GM12878 (cell line): ENCODE measurements around the gene TBKBP1. TPM values are rescaled to one million over a fixed set of nuclear protein-coding genes. Genes with fewer than 3 reads are reported as not detected.

Experiments
- CEBPZ ChIP-seq: fragments of 150-350 bp; IDR thresholded peaks from 2 replicates; pipeline ENCODE4 v1.6.1; 2016; ENCODE audit warnings: low read depth, low read length
- CHD4 ChIP-seq: fragments of 200-600 bp; sonication (generic); IDR thresholded peaks from 2 replicates; pipeline ENCODE4 v1.6.1; 2016; ENCODE audit warnings: mild to moderate bottlenecking
- DPF2 ChIP-seq: fragments of 450-650 bp; IDR thresholded peaks from 2 replicates; pipeline ENCODE4 v1.6.1; 2017; ENCODE audit warnings: mild to moderate bottlenecking
- FOXK2 ChIP-seq: fragments of 450-650 bp; IDR thresholded peaks from 2 replicates; pipeline ENCODE4 v1.6.1; 2017; ENCODE audit warnings: mild to moderate bottlenecking, moderate library complexity
- HDGF ChIP-seq: fragments of 450-650 bp; IDR thresholded peaks from 2 replicates; pipeline ENCODE4 v1.6.1; 2016; ENCODE audit warnings: antibody characterized with exemption
- IRF5 ChIP-seq: fragments of 450-650 bp; IDR thresholded peaks from 2 replicates; pipeline ENCODE4 v1.6.1; 2017; ENCODE audit warnings: borderline replicate concordance
- MEF2B ChIP-seq: fragments of 450-650 bp; IDR thresholded peaks from 2 replicates; pipeline ENCODE4 v1.6.1; 2018; ENCODE audit warnings: mild to moderate bottlenecking, moderate library complexity; ENCODE audit not compliant: partially characterized antibody, poor library complexity, severe bottlenecking
- MYC ChIP-seq: IDR thresholded peaks from 2 replicates; pipeline ENCODE4 v1.6.1; 2011; ENCODE audit warnings: mild to moderate bottlenecking, low read length, moderate library complexity, inconsistent platforms; ENCODE audit not compliant: insufficient read depth, insufficient replicate concordance, insufficient read length, severe bottlenecking
- PRDM15 ChIP-seq: fragments of 450-650 bp; formaldehyde crosslinking; IDR thresholded peaks from 2 replicates; pipeline ENCODE4 v1.4.0; 2020; ENCODE audit warnings: mild to moderate bottlenecking, moderate library complexity
- RELB ChIP-seq: fragments of 450-650 bp; IDR thresholded peaks from 2 replicates; pipeline ENCODE4 v1.6.1; 2017; ENCODE audit warnings: low read depth, mild to moderate bottlenecking, moderate library complexity
- SRF ChIP-seq, 2 experiments: IDR thresholded peaks; 2 replicates each; pipeline ENCODE4 v1.6.1; 2011; ENCODE audit warnings: low read depth in 2 of 2, low read length in 2 of 2, mild to moderate bottlenecking in 1 of 2, moderate library complexity in 1 of 2
- polyA plus RNA-seq, 11 experiments: library from polyadenylated mRNA; depleted of rRNA in 4 of 11; unstranded in 6 of 11; stranded (reverse) in 5 of 11; fragments of >200 nt; fragmentation: Nextera tagmentation in 4 of 11; fragmentation: Illumina TruSeq in 1 of 11; extraction: Ambion mirVana in 4 of 11; extraction: Trizol in 1 of 11; gene quantifications; 1 replicate in 1 of 11; 2 replicates in 10 of 11; pipeline versions ENCODE4 v1.2.1 to v1.2.3, GENCODE V29; 2011 to 2016; ENCODE audit warnings: inconsistent platforms in 2 of 11, missing spikeins in 2 of 11, low read depth in 1 of 11
- total RNA-seq, 4 experiments: library from RNA; depleted of rRNA in 3 of 4; stranded (reverse); fragments of >200 nt in 3 of 4; fragmentation: Illumina TruSeq in 1 of 4; extraction: Trizol in 1 of 4; gene quantifications; 2 replicates each; pipeline versions ENCODE4 v1.2.1 to v1.2.3, GENCODE V29; 2013 to 2021

The TBKBP1 gene
- total and polyA plus RNA-seq, 10 of the 15 experiments (the other 5 are each of a cell fraction or from before 2014, with no cell fraction given): 0.11 to 2.7 (median 0.74) TPM; not detected in 3

GRCh38 chr17:47741109-47741792 is 47.3 kb downstream of the TBKBP1 start (continued):
- TF ChIP-seq PRDM15 (CRISPR knock-in tag) (no peak), RELB (no peak), MEF2B (no peak), CEBPZ (no peak), HDGF (peak; percentile 93), CHD4 (no peak), FOXK2 (0 out of 2 replicates have a peak, but pooled peaks have one; percentile 20), IRF5 (peak; percentile 16; the same call in 1 of the 2 replicates), SRF (IDR thresholded peaks at IDR 0.05; ENCODE audit: low read depth in 2 of 2, low read length in 2 of 2) (no peak), MYC (no peak), DPF2 (no peak)
